GM21529 (cell line): ENCODE results near the gene SLCO2B1.

Experiments used
- ATAC-seq: cut with Tn5 transposase; IDR thresholded peaks from one replicate; pipeline ENCODE4 v1.9.1; 2021; ENCODE audit not compliant: unreplicated experiment

SLCO2B1 gene

GRCh38 chr11:75160880-75161279 is 10.0 kb downstream of the SLCO2B1 start:
- ATAC-seq: no peak

- no peak for ATAC-seq
Measured at GRCh38 chr11:75161506-75162095, 10.7 kb downstream of the SLCO2B1 start.

GRCh38 chr11:75162954-75163353 is 12.0 kb downstream of the SLCO2B1 start:
- ATAC-seq: no peak

- no peak for ATAC-seq
Measured at GRCh38 chr11:75163921-75164849, 13.3 kb downstream of the SLCO2B1 start.

- no peak for ATAC-seq
Measured at GRCh38 chr11:75165721-75166120, 14.8 kb downstream of the SLCO2B1 start.

GRCh38 chr11:75166791-75167190 is 15.9 kb downstream of the SLCO2B1 start:
- ATAC-seq: no peak

- ATAC-seq: no peak
Measured at GRCh38 chr11:75167617-75168016, 16.7 kb downstream of the SLCO2B1 start.

- ATAC-seq: no peak
Measured at GRCh38 chr11:75169101-75169885, 18.4 kb downstream of the SLCO2B1 start.

- no peak for ATAC-seq
Measured at GRCh38 chr11:75170516-75171201, 19.8 kb downstream of the SLCO2B1 start.

- ATAC-seq: no peak
Measured at GRCh38 chr11:75173336-75173735, 22.4 kb downstream of the SLCO2B1 start.

GRCh38 chr11:75174781-75175370 is 24.0 kb downstream of the SLCO2B1 start:
- no peak for ATAC-seq

- ATAC-seq: no peak
Measured at GRCh38 chr11:75182664-75183063, 31.8 kb downstream of the SLCO2B1 start.

- no peak for ATAC-seq
Measured at GRCh38 chr11:75184051-75184450, 33.1 kb downstream of the SLCO2B1 start.

GRCh38 chr11:75184757-75185425 is 34.0 kb downstream of the SLCO2B1 start:
- no peak for ATAC-seq

- no peak for ATAC-seq
Measured at GRCh38 chr11:75185866-75186265, 35.0 kb downstream of the SLCO2B1 start.

GRCh38 chr11:75186999-75187398 is 36.1 kb downstream of the SLCO2B1 start:
- no peak for ATAC-seq

GRCh38 chr11:75188671-75189070 is 37.8 kb downstream of the SLCO2B1 start:
- ATAC-seq: no peak

- no peak for ATAC-seq
Measured at GRCh38 chr11:75189108-75189507, 38.2 kb downstream of the SLCO2B1 start.

- ATAC-seq: no peak
Measured at GRCh38 chr11:75189911-75190310, 39.0 kb downstream of the SLCO2B1 start.
